Tibial artery (tissue), 4 donors: Measurements from ENCODE around the gene ITIH5.

ENCODE experiments used
- DNase-seq, 2 donors: peaks; one replicate each; pipeline ENCODE4 v3.0.0-alpha.2; 2019
- H3K27ac ChIP-seq, 2 donors: fragments of 200-600 bp; sonication (generic) in 1 of 2; 1 replicate in 1 of 2; 2 replicates in 1 of 2; pipeline ENCODE4 v1.5.1; 2018 to 2019; ENCODE audit warnings: mild to moderate bottlenecking in 1 of 2
- H3K27me3 ChIP-seq, 2 donors: fragments of 200-600 bp; sonication (generic) in 1 of 2; one replicate each; pipeline versions ENCODE4 v1.5.1 to v1.6.0; 2016 to 2019
- H3K36me3 ChIP-seq, 3 donors: fragments of 200-600 bp; sonication (generic) in 2 of 3; one replicate each; pipeline ENCODE4 v1.5.1; 2016 to 2019; ENCODE audit warnings: mild to moderate bottlenecking in 2 of 3
- H3K4me1 ChIP-seq, 4 donors: fragments of 200-600 bp; sonication (generic) in 2 of 4; 1 replicate in 3 of 4; 2 replicates in 1 of 4; pipeline ENCODE4 v1.5.1; 2016 to 2019
- H3K4me3 ChIP-seq, 2 donors: fragments of 200-600 bp; sonication (generic) in 1 of 2; 1 replicate in 1 of 2; 2 replicates in 1 of 2; pipeline ENCODE4 v1.5.1; 2018 to 2019; ENCODE audit warnings: mild to moderate bottlenecking in 2 of 2
- H3K9me3 ChIP-seq, 3 donors: fragments of 200-600 bp; sonication (generic) in 1 of 3; one replicate each; pipeline ENCODE4 v1.5.1; 2016 to 2019
- CTCF ChIP-seq, 2 experiments: fragments of 200-600 bp in 1 of 2; fragments of 450-650 bp in 1 of 2; IDR thresholded peaks; one replicate each; pipeline ENCODE4 v1.5.1; 2017 to 2019; ENCODE audit warnings: antibody characterized with exemption in 2 of 2, mild to moderate bottlenecking in 1 of 2, moderate library complexity in 1 of 2
- intact Hi-C: fragments of 100-400 bp; cut with DNase I; formaldehyde crosslinking; loops from one replicate; pipeline ENCODE4 v1.15.0; 2023; ENCODE audit warnings: low total_unique reads

Gene ITIH5

GRCh38 chr10:7605565-7606295, 61.0 kb downstream of the ITIH5 start:
- Histone ChIP-seq H3K4me1 (peaks cover 0 to 8% (median 8%) of the 10 kb centered on the region in 4 donors), H3K9me3 (no peaks in the 10 kb centered on the region), H3K27me3 (no peaks in the 10 kb centered on the region), H3K36me3 (peaks cover 4 to 7% (median 4%) of the 10 kb centered on the region in 3 donors), H3K4me3 (no peak overlapping the region), H3K27ac (no peak overlapping the region)
- DNase-seq, result no peak
- no peak for TF ChIP-seq CTCF (IDR thresholded peaks at IDR 0.05)
- intact Hi-C loops, result no loop called here

GRCh38 chr10:7601023-7601656, 65.6 kb downstream of the ITIH5 start:
- H3K9me3 ChIP-seq, result no peaks in the 10 kb centered on the region
- H3K27me3 ChIP-seq, result no peaks in the 10 kb centered on the region
- no peaks in the 10 kb centered on the region for H3K4me1 ChIP-seq
- no peak overlapping the region for H3K4me3 ChIP-seq
- no peak overlapping the region for H3K27ac ChIP-seq
- no peak for TF ChIP-seq CTCF (IDR thresholded peaks at IDR 0.05)
- H3K36me3 ChIP-seq, result peaks cover 0 to 7% (median under 1%) of the 10 kb centered on the region in 3 donors
- intact Hi-C loops, result no loop called here
- DNase-seq, result no peak

- no peak overlapping the region for H3K4me3 ChIP-seq
- intact Hi-C loops, result no loop called here
- no peak for DNase-seq
- H3K4me1 ChIP-seq, result peaks cover 0 to 4% (median 2%) of the 10 kb centered on the region in 4 donors
- no peaks in the 10 kb centered on the region for H3K9me3 ChIP-seq
- H3K27me3 ChIP-seq, result no peaks in the 10 kb centered on the region
- no peak overlapping the region for H3K27ac ChIP-seq
- TF ChIP-seq CTCF (IDR thresholded peaks at IDR 0.05), result no peak
- peaks cover 0 to 9% (median 7%) of the 10 kb centered on the region in 3 donors for H3K36me3 ChIP-seq
These were observed 68.0 kb downstream of the ITIH5 start for GRCh38 chr10:7598771-7599170.

- peaks cover 0 to 9% (median 0%) of the 10 kb centered on the region in 3 donors for H3K36me3 ChIP-seq
- no peaks in the 10 kb centered on the region for H3K9me3 ChIP-seq
- no peak overlapping the region for H3K4me3 ChIP-seq
- intact Hi-C loops, result no loop called here
- no peak overlapping the region for H3K27ac ChIP-seq
- no peak for DNase-seq
- no peaks in the 10 kb centered on the region for H3K27me3 ChIP-seq
- no peak for TF ChIP-seq CTCF (IDR thresholded peaks at IDR 0.05)
- peaks cover 0 to 13% (median 10%) of the 10 kb centered on the region in 4 donors for H3K4me1 ChIP-seq
These were observed 70.4 kb downstream of the ITIH5 start for GRCh38 chr10:7596356-7596755.

GRCh38 chr10:7593905-7594304, 72.9 kb downstream of the ITIH5 start:
- Histone ChIP-seq H3K27ac (no peak overlapping the region), H3K36me3 (peaks cover 0 to 11% (median 9%) of the 10 kb centered on the region in 3 donors), H3K4me1 (peaks cover 0 to 13% (median 10%) of the 10 kb centered on the region in 4 donors), H3K27me3 (no peaks in the 10 kb centered on the region), H3K4me3 (no peak overlapping the region), H3K9me3 (no peaks in the 10 kb centered on the region)
- TF ChIP-seq CTCF (IDR thresholded peaks at IDR 0.05), result no peak
- intact Hi-C loops, result no loop called here
- peak in 1 of 2 donors; percentile 42 for DNase-seq
